Activated T-cell treated with anti-CD3 and anti-CD28 coated beads, Interleukin-2, amount 50 U/mL, for 24 hours (primary cell): ENCODE data around the gene RNF123.

ENCODE experiments used
- DNase-seq: peaks from one replicate; pipeline ENCODE4 v3.0.0-alpha.2; 2020
- H3K27ac Mint-ChIP-seq: 2 replicates; pipeline ENCODE4 v1.8.0; 2020; ENCODE audit warnings: mild to moderate bottlenecking, mixed read lengths
- H3K27me3 Mint-ChIP-seq: 2 replicates; pipeline ENCODE4 v1.8.0; 2020; ENCODE audit warnings: mixed read lengths
- H3K36me3 Mint-ChIP-seq: 2 replicates; pipeline ENCODE4 v1.8.0; 2020; ENCODE audit warnings: low read depth, mixed read lengths
- H3K4me1 Mint-ChIP-seq: 2 replicates; pipeline ENCODE4 v1.8.0; 2020; ENCODE audit warnings: low read depth, mixed read lengths
- H3K4me3 Mint-ChIP-seq: 2 replicates; pipeline ENCODE4 v1.8.0; 2020; ENCODE audit warnings: mild to moderate bottlenecking, moderate library complexity, mixed read lengths
- H3K9me3 Mint-ChIP-seq: 2 replicates; pipeline ENCODE4 v1.8.0; 2020; ENCODE audit warnings: mixed read lengths

Gene RNF123

GRCh38 chr3:49722896-49723295 is 33.5 kb downstream of the RNF123 start:
- no peaks in the 10 kb centered on the region for H3K9me3 Mint-ChIP-seq
- H3K27me3 Mint-ChIP-seq = no peaks in the 10 kb centered on the region
- peak overlapping the region; percentile 96 for H3K4me3 Mint-ChIP-seq
- peaks cover 57% of the 10 kb centered on the region for H3K4me1 Mint-ChIP-seq
- peaks cover 76% of the 10 kb centered on the region for H3K36me3 Mint-ChIP-seq
- DNase-seq = no peak
- peak overlapping the region; percentile 97 for H3K27ac Mint-ChIP-seq

- Mint-ChIP-seq H3K9me3 (no peaks in the 10 kb centered on the region), H3K27ac (peak overlapping the region; percentile 97), H3K4me1 (peaks cover 57% of the 10 kb centered on the region), H3K4me3 (peak overlapping the region; percentile 96), H3K36me3 (peaks cover 77% of the 10 kb centered on the region), H3K27me3 (no peaks in the 10 kb centered on the region)
- peak; percentile 71 for DNase-seq
Observed at GRCh38 chr3:49723296-49723627, 33.9 kb downstream of the RNF123 start.

- H3K4me1 Mint-ChIP-seq = peaks cover 51% of the 10 kb centered on the region
- peak; percentile 95 for DNase-seq
- no peaks in the 10 kb centered on the region for H3K9me3 Mint-ChIP-seq
- peak within 1 kb of the TSS; percentile 96 for H3K4me3 Mint-ChIP-seq
- peak within 1 kb of the TSS; percentile 97 for H3K27ac Mint-ChIP-seq
- peaks cover 78% of the 10 kb centered on the region for H3K36me3 Mint-ChIP-seq
- H3K27me3 Mint-ChIP-seq = no peaks in the 10 kb centered on the region
Observed at GRCh38 chr3:49723628-49724551, 34.5 kb downstream of the RNF123 start, which contains the start of gene GMPPB. Gene GMPPB, minus strand, starts transcription at chr3:49723951. Its CDS starts 225 bp downstream, at chr3:49723726.

- Mint-ChIP-seq H3K4me3 (peak overlapping the region; percentile 96), H3K27me3 (no peaks in the 10 kb centered on the region), H3K9me3 (no peaks in the 10 kb centered on the region), H3K36me3 (peaks cover 78% of the 10 kb centered on the region), H3K4me1 (peaks cover 44% of the 10 kb centered on the region), H3K27ac (peak overlapping the region; percentile 97)
- DNase-seq = peak; percentile 54
Observed at GRCh38 chr3:49724586-49724985, 35.2 kb downstream of the RNF123 start.

GRCh38 chr3:49725906-49726681 is 36.7 kb downstream of the RNF123 start:
- Mint-ChIP-seq H3K27me3 (no peaks in the 10 kb centered on the region), H3K27ac (peak overlapping the region; percentile 61), H3K36me3 (peaks cover 72% of the 10 kb centered on the region), H3K4me1 (peaks cover 29% of the 10 kb centered on the region), H3K9me3 (no peaks in the 10 kb centered on the region), H3K4me3 (no peak overlapping the region)
- DNase-seq = no peak

- Mint-ChIP-seq H3K4me1 (peaks cover 18% of the 10 kb centered on the region), H3K36me3 (peaks cover 71% of the 10 kb centered on the region), H3K9me3 (no peaks in the 10 kb centered on the region), H3K27ac (no peak overlapping the region), H3K4me3 (no peak overlapping the region), H3K27me3 (no peaks in the 10 kb centered on the region)
- DNase-seq = no peak
Observed at GRCh38 chr3:49727154-49727923, 38.0 kb downstream of the RNF123 start.

- H3K4me3 Mint-ChIP-seq = no peak overlapping the region
- no peak overlapping the region for H3K27ac Mint-ChIP-seq
- no peaks in the 10 kb centered on the region for H3K9me3 Mint-ChIP-seq
- peaks cover 12% of the 10 kb centered on the region for H3K4me1 Mint-ChIP-seq
- no peak for DNase-seq
- H3K27me3 Mint-ChIP-seq = no peaks in the 10 kb centered on the region
- peaks cover 71% of the 10 kb centered on the region for H3K36me3 Mint-ChIP-seq
Observed at GRCh38 chr3:49727924-49728361, 38.6 kb downstream of the RNF123 start.

- peaks cover under 1% of the 10 kb centered on the region for H3K4me1 Mint-ChIP-seq
- peaks cover 79% of the 10 kb centered on the region for H3K36me3 Mint-ChIP-seq
- no peak overlapping the region for H3K4me3 Mint-ChIP-seq
- no peaks in the 10 kb centered on the region for H3K27me3 Mint-ChIP-seq
- peak overlapping the region; percentile 40 for H3K27ac Mint-ChIP-seq
- no peak for DNase-seq
- H3K9me3 Mint-ChIP-seq = no peaks in the 10 kb centered on the region
Observed at GRCh38 chr3:49729966-49730609, 40.7 kb downstream of the RNF123 start.

GRCh38 chr3:49732597-49732996 is 43.2 kb downstream of the RNF123 start:
- Mint-ChIP-seq H3K9me3 (no peaks in the 10 kb centered on the region), H3K27me3 (no peaks in the 10 kb centered on the region), H3K4me1 (no peaks in the 10 kb centered on the region), H3K4me3 (no peak overlapping the region), H3K27ac (no peak overlapping the region), H3K36me3 (peaks cover 77% of the 10 kb centered on the region)
- DNase-seq = no peak

- no peak for DNase-seq
- Mint-ChIP-seq H3K27me3 (no peaks in the 10 kb centered on the region), H3K4me3 (no peak overlapping the region), H3K27ac (peak overlapping the region; percentile 35), H3K4me1 (peaks cover under 1% of the 10 kb centered on the region), H3K9me3 (no peaks in the 10 kb centered on the region), H3K36me3 (peaks cover 77% of the 10 kb centered on the region)
Observed at GRCh38 chr3:49733551-49733950, 44.2 kb downstream of the RNF123 start.

GRCh38 chr3:49734752-49735151 is 45.4 kb downstream of the RNF123 start:
- no peak for DNase-seq
- H3K4me3 Mint-ChIP-seq = no peak overlapping the region
- H3K4me1 Mint-ChIP-seq = peaks cover 4% of the 10 kb centered on the region
- H3K27ac Mint-ChIP-seq = no peak overlapping the region
- H3K9me3 Mint-ChIP-seq = no peaks in the 10 kb centered on the region
- no peaks in the 10 kb centered on the region for H3K27me3 Mint-ChIP-seq
- peaks cover 78% of the 10 kb centered on the region for H3K36me3 Mint-ChIP-seq

- no peaks in the 10 kb centered on the region for H3K9me3 Mint-ChIP-seq
- peaks cover 61% of the 10 kb centered on the region for H3K36me3 Mint-ChIP-seq
- peak overlapping the region; percentile 84 for H3K27ac Mint-ChIP-seq
- H3K4me3 Mint-ChIP-seq = no peak overlapping the region
- H3K27me3 Mint-ChIP-seq = no peaks in the 10 kb centered on the region
- peaks cover 5% of the 10 kb centered on the region for H3K4me1 Mint-ChIP-seq
- no peak for DNase-seq
Observed at GRCh38 chr3:49738067-49738713, 48.8 kb downstream of the RNF123 start.

GRCh38 chr3:49740427-49740826 is 51.1 kb downstream of the RNF123 start:
- peak overlapping the region; percentile 67 for H3K27ac Mint-ChIP-seq
- DNase-seq = no peak
- no peaks in the 10 kb centered on the region for H3K27me3 Mint-ChIP-seq
- no peaks in the 10 kb centered on the region for H3K9me3 Mint-ChIP-seq
- H3K4me1 Mint-ChIP-seq = peaks cover 5% of the 10 kb centered on the region
- H3K4me3 Mint-ChIP-seq = no peak overlapping the region
- peaks cover 52% of the 10 kb centered on the region for H3K36me3 Mint-ChIP-seq
